B cell (primary cell): ENCODE measurements around the gene HNRNPAB. TPM values are rescaled to one million over a fixed set of nuclear protein-coding genes. Genes with fewer than 3 reads are reported as not detected.

Source experiments
- ATAC-seq: fragments of 200-7000 bp; cut with Tn5 transposase; one replicate; pipeline ENCODE4 v1.10.0; 2021; ENCODE audit warnings: low read depth, mild to moderate bottlenecking, moderate number of reproducible peaks, moderate library complexity
- CTCF ChIA-PET: fragments of 350-600 bp; sonication (Branson Sonifier 250); formaldehyde crosslinking; loops from one replicate; lab custom pipeline; 2021; ENCODE audit warnings: antibody characterized with exemption, inconsistent platforms; lab: Charles Lee
- POLR2A ChIA-PET: fragments of 350-600 bp; sonication (Branson Sonifier 250); formaldehyde crosslinking; loops from one replicate; lab custom pipeline; 2021; ENCODE audit warnings: antibody characterized with exemption; lab: Charles Lee
- DNase-seq: peaks from one replicate; pipeline ENCODE4 v3.0.0; 2013
- H2AFZ ChIP-seq: 2 replicates; pipeline ENCODE4 v1.6.1; 2012; ENCODE audit warnings: mild to moderate bottlenecking, low read depth, low read length; ENCODE audit not compliant: insufficient read depth, poor library complexity, severe bottlenecking
- H3K27ac ChIP-seq, 2 donors: 1 replicate in 1 of 2; 2 replicates in 1 of 2; pipeline ENCODE4 v1.5.1; 2012 to 2013; ENCODE audit warnings: low read length in 2 of 2, mild to moderate bottlenecking in 2 of 2, moderate library complexity in 1 of 2
- H3K27me3 ChIP-seq, 4 experiments: fragments of 200-600 bp in 1 of 4; sonication (generic) in 1 of 4; replicated peaks in 1 of 4; 1 replicate in 2 of 4; 2 replicates in 2 of 4; pipeline versions ENCODE4 v1.6.1 to v1.7.0; 2013 to 2016; ENCODE audit warnings: low read length in 3 of 4, mild to moderate bottlenecking in 2 of 4, mixed read lengths in 1 of 4, moderate library complexity in 1 of 4; ENCODE audit not compliant: insufficient read depth in 4 of 4, control insufficient read depth in 3 of 4; ENCODE audit errors: control extremely low read depth in 1 of 4
- H3K36me3 ChIP-seq, 2 experiments: replicated peaks in 1 of 2; 1 replicate in 1 of 2; 2 replicates in 1 of 2; pipeline versions ENCODE4 v1.6.1 to v1.7.1; 2013; ENCODE audit warnings: low read length in 1 of 2; ENCODE audit not compliant: insufficient read depth in 2 of 2, control insufficient read depth in 1 of 2; ENCODE audit errors: control extremely low read depth in 1 of 2, extremely low read depth in 1 of 2
- H3K4me1 ChIP-seq, 2 donors: fragments of 200-600 bp in 1 of 2; sonication (generic) in 1 of 2; 1 replicate in 1 of 2; 2 replicates in 1 of 2; pipeline versions ENCODE4 v1.5.1 to v1.6.1; 2013 to 2017; ENCODE audit warnings: low read length in 2 of 2; ENCODE audit not compliant: control insufficient read depth in 2 of 2, insufficient read depth in 2 of 2
- H3K4me2 ChIP-seq: replicated peaks from 2 replicates; pipeline ENCODE3; 2012; ENCODE audit warnings: mild to moderate bottlenecking, low read depth, low read length; ENCODE audit not compliant: poor library complexity, severe bottlenecking
- H3K4me3 ChIP-seq, 5 experiments: fragments of 200-600 bp in 1 of 5; sonication (generic) in 1 of 5; 1 replicate in 3 of 5; 2 replicates in 2 of 5; pipeline versions ENCODE4 v1.5.1 to v1.7.0; 2011 to 2016; ENCODE audit warnings: low read length in 4 of 5, mild to moderate bottlenecking in 4 of 5, low read depth in 2 of 5, control low read depth in 1 of 5, moderate library complexity in 1 of 5; ENCODE audit not compliant: insufficient read depth in 1 of 5; ENCODE audit errors: control extremely low read depth in 1 of 5, extremely low read depth in 1 of 5
- H3K79me2 ChIP-seq: fragments of 200-600 bp; sonication (generic); one replicate; pipeline ENCODE4 v1.6.0; 2016; ENCODE audit warnings: low read length; ENCODE audit not compliant: control insufficient read depth, insufficient read depth
- H3K9ac ChIP-seq: fragments of 200-600 bp; sonication (generic); 2 replicates; pipeline ENCODE4 v1.6.1; 2017; ENCODE audit warnings: mild to moderate bottlenecking, low read length, moderate library complexity
- H3K9me3 ChIP-seq, 3 donors: one replicate each; pipeline versions ENCODE4 v1.6.1 to v1.7.1; 2013; ENCODE audit warnings: low read length in 2 of 3; ENCODE audit not compliant: control insufficient read depth in 2 of 3, insufficient read depth in 1 of 3; ENCODE audit errors: control extremely low read depth in 1 of 3
- H4K20me1 ChIP-seq: 2 replicates; pipeline ENCODE4 v1.6.0; 2012; ENCODE audit warnings: mild to moderate bottlenecking, low read length; ENCODE audit not compliant: insufficient read depth, control insufficient read depth, poor library complexity, severe bottlenecking
- H3K27ac Mint-ChIP-seq: one replicate; pipeline ENCODE4 v1.8.0; 2021; ENCODE audit warnings: mixed read lengths
- H3K27me3 Mint-ChIP-seq: one replicate; pipeline ENCODE4 v1.8.0; 2021; ENCODE audit warnings: mixed read lengths
- H3K4me1 Mint-ChIP-seq: one replicate; pipeline ENCODE4 v1.8.0; 2021; ENCODE audit warnings: mixed read lengths
- H3K4me3 Mint-ChIP-seq: one replicate; pipeline ENCODE4 v1.8.0; 2021; ENCODE audit warnings: mixed read lengths
- H3K9me3 Mint-ChIP-seq: one replicate; pipeline ENCODE4 v1.8.0; 2022; ENCODE audit warnings: mixed read lengths; ENCODE audit not compliant: insufficient read depth
- EZH2 ChIP-seq: IDR thresholded peaks from 2 replicates; pipeline ENCODE4 v1.6.1; 2012; ENCODE audit warnings: borderline replicate concordance, low read depth, mild to moderate bottlenecking, moderate library complexity, low read length; ENCODE audit not compliant: insufficient read depth, poor library complexity, severe bottlenecking
- WGBS: methylation state at CpG from one replicate; pipeline ENCODE4 v1.1.5; 2013; ENCODE audit warnings: missing lambda C conversion rate; ENCODE audit not compliant: insufficient coverage; 5-methylcytosine and 5-hydroxymethylcytosine counted together
- intact Hi-C: fragments of 100-400 bp; cut with micrococcal nuclease; formaldehyde crosslinking; loops from one replicate; pipeline ENCODE4 v1.10.0; 2022
- polyA plus RNA-seq: library from polyadenylated mRNA; depleted of rRNA; stranded (reverse); fragments of >200 nt; gene quantifications from 2 replicates; pipeline ENCODE4 v1.2.3, GENCODE V29; 2012
- total RNA-seq, 2 donors: library from RNA; stranded (reverse); fragments of 120-200 nt in 1 of 2; gene quantifications; 1 replicate in 1 of 2; 2 replicates in 1 of 2; pipeline versions ENCODE4 v1.2.3 to v1.2.4, GENCODE V29; 2013 to 2022
- TF ChIP-seq, protein P1 (sequence below): fragments of 200-600 bp; IDR thresholded peaks from one replicate; pipeline ENCODE4 v1.8.0; 2022; ENCODE audit warnings: antibody characterized with exemption, mild to moderate bottlenecking

The HNRNPAB gene
- total and polyA plus RNA-seq, 2 donors (not counting 1 experiment from before 2014, with no cell fraction given) = 25.1 to 75.1 TPM

DNA sequence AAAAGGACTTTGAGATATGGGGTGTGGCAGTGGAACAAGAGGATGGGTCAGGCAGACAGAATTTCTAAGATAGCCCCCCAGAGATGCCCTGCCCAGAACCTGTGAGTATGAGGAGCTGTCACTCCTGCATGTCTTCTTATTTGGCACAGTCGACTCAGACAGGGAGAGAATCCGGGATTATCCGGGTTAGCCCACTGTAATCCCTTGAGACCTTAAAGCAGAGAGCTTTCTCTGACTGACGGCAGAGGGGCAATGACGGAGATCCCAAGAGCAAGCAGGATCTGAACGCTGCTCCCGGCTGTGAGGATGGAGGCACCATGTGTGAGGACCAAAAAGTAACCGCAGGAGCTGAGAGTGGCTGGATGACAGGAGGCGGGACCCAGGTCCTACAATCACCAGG lies 41.9 kb upstream of the HNRNPAB start:
- peaks cover 11% of the 10 kb centered on the region for H3K4me1 Mint-ChIP-seq
- Histone ChIP-seq H3K4me1 (peaks cover 5 to 9% of the 10 kb centered on the region in 2 donors), H3K27ac (no peak overlapping the region), H3K9ac (no peak overlapping the region), H3K4me2 (no peak overlapping the region), H3K36me3 (no peaks in the 10 kb centered on the region), H4K20me1 (no peaks in the 10 kb centered on the region), H3K4me3 (no peak overlapping the region), H3K27me3 (no peaks in the 10 kb centered on the region), H3K9me3 (no peaks in the 10 kb centered on the region), H3K79me2 (no peaks in the 10 kb centered on the region), H2AFZ (no peak overlapping the region)
- no peak overlapping the region for H3K4me3 Mint-ChIP-seq
- intact Hi-C loops = no loop called here
- peaks cover 11% of the 10 kb centered on the region for H3K27me3 Mint-ChIP-seq
- no peak for TF ChIP-seq EZH2
- TF ChIP-seq, protein P1, sequence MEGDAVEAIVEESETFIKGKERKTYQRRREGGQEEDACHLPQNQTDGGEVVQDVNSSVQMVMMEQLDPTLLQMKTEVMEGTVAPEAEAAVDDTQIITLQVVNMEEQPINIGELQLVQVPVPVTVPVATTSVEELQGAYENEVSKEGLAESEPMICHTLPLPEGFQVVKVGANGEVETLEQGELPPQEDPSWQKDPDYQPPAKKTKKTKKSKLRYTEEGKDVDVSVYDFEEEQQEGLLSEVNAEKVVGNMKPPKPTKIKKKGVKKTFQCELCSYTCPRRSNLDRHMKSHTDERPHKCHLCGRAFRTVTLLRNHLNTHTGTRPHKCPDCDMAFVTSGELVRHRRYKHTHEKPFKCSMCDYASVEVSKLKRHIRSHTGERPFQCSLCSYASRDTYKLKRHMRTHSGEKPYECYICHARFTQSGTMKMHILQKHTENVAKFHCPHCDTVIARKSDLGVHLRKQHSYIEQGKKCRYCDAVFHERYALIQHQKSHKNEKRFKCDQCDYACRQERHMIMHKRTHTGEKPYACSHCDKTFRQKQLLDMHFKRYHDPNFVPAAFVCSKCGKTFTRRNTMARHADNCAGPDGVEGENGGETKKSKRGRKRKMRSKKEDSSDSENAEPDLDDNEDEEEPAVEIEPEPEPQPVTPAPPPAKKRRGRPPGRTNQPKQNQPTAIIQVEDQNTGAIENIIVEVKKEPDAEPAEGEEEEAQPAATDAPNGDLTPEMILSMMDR = no peak
- DNase-seq (no peak), ATAC-seq (no peak)
- 95% methylated on average over 9 of the region's 9 CpGs for WGBS
- POLR2A ChIA-PET = interaction anchor here (0.7 kb wide), 1 partner anchor 87 kb away, joined by 5 read pairs; no protein-coding TSS in a partner anchor
- H3K27ac Mint-ChIP-seq = no peak overlapping the region
- CTCF ChIA-PET = interaction anchor here (1.1 to 22.8 kb wide), 7 partner anchors 9 to 618 kb away, joined by 3 to 540 read pairs (median 4); partner anchors contain the start of gene NHP2
- no peaks in the 10 kb centered on the region for H3K9me3 Mint-ChIP-seq
